Ishikawa (cell line): ENCODE results near the gene MEFV.

Source experiments
- CEBPB ChIP-seq: IDR thresholded peaks from 2 replicates; pipeline ENCODE4 v1.6.1; 2012
- CREB1 ChIP-seq: IDR thresholded peaks from 2 replicates; pipeline ENCODE4 v1.6.1; 2012; ENCODE audit warnings: low read depth
- EGR1 ChIP-seq: IDR thresholded peaks from 2 replicates; pipeline ENCODE4 v1.6.1; 2012
- EP300 ChIP-seq: IDR thresholded peaks from 2 replicates; pipeline ENCODE4 v1.6.1; 2012; ENCODE audit warnings: borderline replicate concordance
- FOXM1 ChIP-seq: IDR thresholded peaks from 2 replicates; pipeline ENCODE4 v1.6.1; 2012; ENCODE audit warnings: low read depth, borderline replicate concordance
- NFIC ChIP-seq: IDR thresholded peaks from 2 replicates; pipeline ENCODE4 v1.6.1; 2012
- RAD21 ChIP-seq: IDR thresholded peaks from 2 replicates; pipeline ENCODE4 v1.6.1; 2012; ENCODE audit warnings: low read depth
- TAF1 ChIP-seq: IDR thresholded peaks from 2 replicates; pipeline ENCODE4 v1.6.1; 2012; ENCODE audit warnings: low read depth, mild to moderate bottlenecking
- TEAD4 ChIP-seq: IDR thresholded peaks from 2 replicates; pipeline ENCODE4 v1.6.1; 2012
- USF1 ChIP-seq: IDR thresholded peaks from 2 replicates; pipeline ENCODE4 v1.6.1; 2012
- YY1 ChIP-seq: IDR thresholded peaks from 2 replicates; pipeline ENCODE4 v1.6.1; 2012; ENCODE audit warnings: low read depth
- ZBTB7A ChIP-seq: IDR thresholded peaks from 2 replicates; pipeline ENCODE4 v1.6.1; 2012; ENCODE audit warnings: low read depth
- TF ChIP-seq, protein P1 (sequence below): IDR thresholded peaks from 2 replicates; pipeline ENCODE4 v1.6.1; 2012
- TF ChIP-seq, protein P2 (sequence below): IDR thresholded peaks from 2 replicates; pipeline ENCODE4 v1.6.1; 2012; ENCODE audit warnings: low read depth, mild to moderate bottlenecking

DNA sequence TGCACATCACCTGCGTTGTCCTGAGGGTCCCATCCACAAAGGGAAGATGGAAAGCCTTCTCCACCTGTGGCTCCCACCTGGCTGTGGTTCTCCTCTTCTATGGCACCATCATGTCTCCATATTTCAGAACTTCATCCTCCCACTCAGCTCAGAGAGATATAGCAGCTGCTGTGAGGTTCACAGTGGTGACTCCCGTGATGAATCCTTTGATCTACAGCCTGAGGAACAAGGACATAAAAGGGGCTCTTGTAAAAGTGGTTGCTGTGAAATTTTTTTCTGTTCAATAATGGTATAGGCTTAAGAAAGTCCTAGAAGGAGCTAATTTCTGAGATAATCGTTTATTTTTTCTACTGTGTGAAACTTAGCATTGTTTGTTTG is 40.2 kb downstream of the MEFV start:
- TF ChIP-seq USF1, result no peak
- TF ChIP-seq, protein P1, sequence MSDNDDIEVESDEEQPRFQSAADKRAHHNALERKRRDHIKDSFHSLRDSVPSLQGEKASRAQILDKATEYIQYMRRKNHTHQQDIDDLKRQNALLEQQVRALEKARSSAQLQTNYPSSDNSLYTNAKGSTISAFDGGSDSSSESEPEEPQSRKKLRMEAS, result no peak
- no peak for TF ChIP-seq CREB1
- no peak for TF ChIP-seq TEAD4
- TF ChIP-seq TAF1, result no peak
- no peak for TF ChIP-seq FOXM1
- TF ChIP-seq ZBTB7A, result no peak
- TF ChIP-seq, protein P2, sequence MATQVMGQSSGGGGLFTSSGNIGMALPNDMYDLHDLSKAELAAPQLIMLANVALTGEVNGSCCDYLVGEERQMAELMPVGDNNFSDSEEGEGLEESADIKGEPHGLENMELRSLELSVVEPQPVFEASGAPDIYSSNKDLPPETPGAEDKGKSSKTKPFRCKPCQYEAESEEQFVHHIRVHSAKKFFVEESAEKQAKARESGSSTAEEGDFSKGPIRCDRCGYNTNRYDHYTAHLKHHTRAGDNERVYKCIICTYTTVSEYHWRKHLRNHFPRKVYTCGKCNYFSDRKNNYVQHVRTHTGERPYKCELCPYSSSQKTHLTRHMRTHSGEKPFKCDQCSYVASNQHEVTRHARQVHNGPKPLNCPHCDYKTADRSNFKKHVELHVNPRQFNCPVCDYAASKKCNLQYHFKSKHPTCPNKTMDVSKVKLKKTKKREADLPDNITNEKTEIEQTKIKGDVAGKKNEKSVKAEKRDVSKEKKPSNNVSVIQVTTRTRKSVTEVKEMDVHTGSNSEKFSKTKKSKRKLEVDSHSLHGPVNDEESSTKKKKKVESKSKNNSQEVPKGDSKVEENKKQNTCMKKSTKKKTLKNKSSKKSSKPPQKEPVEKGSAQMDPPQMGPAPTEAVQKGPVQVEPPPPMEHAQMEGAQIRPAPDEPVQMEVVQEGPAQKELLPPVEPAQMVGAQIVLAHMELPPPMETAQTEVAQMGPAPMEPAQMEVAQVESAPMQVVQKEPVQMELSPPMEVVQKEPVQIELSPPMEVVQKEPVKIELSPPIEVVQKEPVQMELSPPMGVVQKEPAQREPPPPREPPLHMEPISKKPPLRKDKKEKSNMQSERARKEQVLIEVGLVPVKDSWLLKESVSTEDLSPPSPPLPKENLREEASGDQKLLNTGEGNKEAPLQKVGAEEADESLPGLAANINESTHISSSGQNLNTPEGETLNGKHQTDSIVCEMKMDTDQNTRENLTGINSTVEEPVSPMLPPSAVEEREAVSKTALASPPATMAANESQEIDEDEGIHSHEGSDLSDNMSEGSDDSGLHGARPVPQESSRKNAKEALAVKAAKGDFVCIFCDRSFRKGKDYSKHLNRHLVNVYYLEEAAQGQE, result no peak
- no peak for TF ChIP-seq EP300
- TF ChIP-seq YY1, result no peak
- no peak for TF ChIP-seq CEBPB
- TF ChIP-seq NFIC, result no peak
- TF ChIP-seq RAD21, result no peak
- TF ChIP-seq EGR1, result no peak
